ENCODE measurements around the gene MGMT. TPM values are rescaled to one million over a fixed set of nuclear protein-coding genes. Genes with fewer than 3 reads are reported as not detected.

Gene MGMT
- total RNA-seq, 2 donors from 2014 or later, result 28.6 to 33.7 TPM

DNA sequence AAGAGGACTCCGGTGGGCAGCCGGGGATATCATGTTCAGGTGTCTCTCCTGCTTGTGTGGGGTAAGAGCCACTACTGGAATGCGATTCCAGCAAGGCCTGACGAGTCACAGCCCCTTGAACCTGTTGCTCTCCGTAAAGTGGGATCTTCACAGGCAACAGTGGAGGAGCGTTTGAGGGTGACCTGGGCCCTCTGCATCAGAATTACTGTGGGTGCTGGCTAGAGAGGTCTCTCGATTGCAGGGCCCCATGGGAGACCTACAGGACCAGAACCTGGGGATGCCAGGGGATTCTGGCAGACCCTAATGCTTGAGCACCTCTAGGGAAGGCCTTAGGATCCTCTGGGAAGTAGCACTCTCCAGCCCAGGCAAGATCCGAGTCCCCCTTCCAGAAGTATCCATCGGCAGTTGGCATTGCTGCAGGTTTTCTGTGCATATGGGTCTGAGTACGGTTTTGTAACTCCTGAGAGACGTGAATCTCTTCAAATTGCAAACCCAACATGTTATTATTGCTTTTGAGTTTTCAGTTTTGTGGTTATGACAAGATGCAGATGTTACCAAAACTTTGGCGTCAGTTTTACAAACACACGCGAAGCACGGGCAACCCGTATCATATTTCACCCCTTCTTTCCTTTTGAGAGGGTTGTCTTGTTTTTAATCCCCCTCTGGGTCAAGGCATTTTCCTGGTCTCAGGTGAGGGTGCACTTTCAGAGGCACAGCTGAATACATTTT lies 4.6 kb downstream of the MGMT start:
- 95 to 96% methylated on average over 15 to 16 of the region's 16 CpGs for WGBS, 2 experiments (ENCODE audit: insufficient coverage in 1 of 2, insufficient read length in 1 of 2)
- Mint-ChIP-seq H3K4me1 (peaks cover 5% of the 10 kb centered on the region), H3K27ac (no peak overlapping the region), H3K27me3 (ENCODE audit: insufficient read depth) (no peaks in the 10 kb centered on the region), H3K9me3 (no peaks in the 10 kb centered on the region), H3K36me3 (ENCODE audit: low read depth) (peaks cover 26% of the 10 kb centered on the region), H3K4me3 (no peak overlapping the region)
- H3K27ac ChIP-seq (ENCODE audit: low read depth, low read length), result no peak overlapping the region
- H3K9me3 ChIP-seq (ENCODE audit: control insufficient read depth, low read length), result no peaks in the 10 kb centered on the region
- H3K4me1 ChIP-seq (ENCODE audit: control insufficient read depth, insufficient read depth, low read length), result no peaks in the 10 kb centered on the region
- no peak overlapping the region for H3K9ac ChIP-seq (ENCODE audit: extremely low read depth, low read length, poor library complexity, severe bottlenecking)
- peak; percentile 34 for DNase-seq
- H3K36me3 ChIP-seq (ENCODE audit: control insufficient read depth, insufficient read depth, low read length), result peaks cover 4% of the 10 kb centered on the region
- H3K4me3 ChIP-seq (ENCODE audit: low read length), result no peak overlapping the region
- no peak for TF ChIP-seq CTCF (conservative IDR thresholded peaks at IDR 0.05)
- no peaks in the 10 kb centered on the region for H3K27me3 ChIP-seq (ENCODE audit: control insufficient read depth, insufficient read depth, low read length, poor library complexity, severe bottlenecking)

DNA sequence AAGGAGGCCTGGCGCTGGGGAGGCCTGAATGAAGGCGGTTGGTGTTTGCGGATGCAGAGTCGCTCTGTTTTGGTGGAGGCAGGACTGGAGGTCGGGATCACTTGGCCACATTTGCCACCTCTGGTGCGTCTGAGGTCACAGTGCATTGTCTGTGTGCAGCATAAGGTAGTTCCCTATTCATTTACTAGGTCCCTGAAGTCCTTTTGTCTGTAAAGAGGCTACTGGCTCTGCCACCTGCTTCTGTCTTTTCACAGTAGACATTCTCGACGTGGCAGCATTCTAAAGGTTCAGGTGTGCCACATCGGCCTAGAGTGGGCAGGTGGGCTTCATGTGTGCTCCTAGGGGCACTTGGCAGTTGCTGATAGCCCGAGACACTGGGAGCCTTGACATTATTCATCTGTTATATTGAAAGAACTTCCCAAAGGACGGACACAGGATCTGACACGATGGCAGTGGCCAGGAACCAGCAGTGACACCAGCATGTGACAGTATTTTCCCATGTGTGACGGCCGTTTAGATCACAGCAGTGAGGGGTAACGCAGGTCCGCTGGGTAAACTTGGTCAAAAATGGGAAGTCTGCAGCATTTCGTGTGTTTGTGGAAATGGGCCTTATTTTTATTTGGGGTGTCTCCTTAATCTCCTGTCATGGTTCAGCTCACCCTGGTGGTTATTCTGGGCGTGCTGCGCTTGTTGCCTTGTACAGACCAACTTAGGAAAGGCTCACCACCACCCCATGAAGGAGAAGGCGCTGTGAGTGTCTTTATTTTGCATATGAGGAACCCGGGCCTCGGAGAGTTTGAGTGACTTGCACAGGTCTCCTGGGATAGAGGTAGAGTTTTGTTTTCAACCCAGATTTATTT lies 5.9 kb downstream of the MGMT start:
- peak; percentile 20 for DNase-seq
- H3K9me3 ChIP-seq (ENCODE audit: control insufficient read depth, low read length), result no peaks in the 10 kb centered on the region
- H3K27me3 Mint-ChIP-seq (ENCODE audit: insufficient read depth), result no peaks in the 10 kb centered on the region
- no peak overlapping the region for H3K4me3 ChIP-seq (ENCODE audit: low read length)
- no peak for TF ChIP-seq CTCF (conservative IDR thresholded peaks at IDR 0.05)
- H3K9ac ChIP-seq (ENCODE audit: extremely low read depth, low read length, poor library complexity, severe bottlenecking), result no peak overlapping the region
- H3K4me1 ChIP-seq (ENCODE audit: control insufficient read depth, insufficient read depth, low read length), result no peaks in the 10 kb centered on the region
- peaks cover 26% of the 10 kb centered on the region for H3K36me3 Mint-ChIP-seq (ENCODE audit: low read depth)
- no peaks in the 10 kb centered on the region for H3K4me1 Mint-ChIP-seq
- WGBS, 2 experiments (ENCODE audit: insufficient coverage in 1 of 2, insufficient read length in 1 of 2), result 90 to 95% methylated on average over 18 to 22 of the region's 22 CpGs
- no peak overlapping the region for H3K4me3 Mint-ChIP-seq
- no peak overlapping the region for H3K27ac Mint-ChIP-seq
- H3K36me3 ChIP-seq (ENCODE audit: control insufficient read depth, insufficient read depth, low read length), result peaks cover 4% of the 10 kb centered on the region
- H3K27ac ChIP-seq (ENCODE audit: low read depth, low read length), result no peak overlapping the region
- no peaks in the 10 kb centered on the region for H3K9me3 Mint-ChIP-seq
- H3K27me3 ChIP-seq (ENCODE audit: control insufficient read depth, insufficient read depth, low read length, poor library complexity, severe bottlenecking), result no peaks in the 10 kb centered on the region

- H3K4me1 ChIP-seq (ENCODE audit: control insufficient read depth, insufficient read depth, low read length), result no peaks in the 10 kb centered on the region
- H3K9ac ChIP-seq (ENCODE audit: extremely low read depth, low read length, poor library complexity, severe bottlenecking), result no peak overlapping the region
- H3K4me3 Mint-ChIP-seq, result no peak overlapping the region
- TF ChIP-seq CTCF (conservative IDR thresholded peaks at IDR 0.05), result no peak
- H3K27ac ChIP-seq (ENCODE audit: low read depth, low read length), result no peak overlapping the region
- WGBS, 2 experiments (ENCODE audit: insufficient coverage in 1 of 2, insufficient read length in 1 of 2), result 87 to 96% methylated on average over 5 to 11 of the region's 11 CpGs
- H3K36me3 Mint-ChIP-seq (ENCODE audit: low read depth), result peaks cover 27% of the 10 kb centered on the region
- H3K9me3 ChIP-seq (ENCODE audit: control insufficient read depth, low read length), result no peaks in the 10 kb centered on the region
- H3K9me3 Mint-ChIP-seq, result no peaks in the 10 kb centered on the region
- H3K27ac Mint-ChIP-seq, result no peak overlapping the region
- H3K27me3 ChIP-seq (ENCODE audit: control insufficient read depth, insufficient read depth, low read length, poor library complexity, severe bottlenecking), result no peaks in the 10 kb centered on the region
- H3K4me3 ChIP-seq (ENCODE audit: low read length), result no peak overlapping the region
- no peaks in the 10 kb centered on the region for H3K4me1 Mint-ChIP-seq
- no peaks in the 10 kb centered on the region for H3K27me3 Mint-ChIP-seq (ENCODE audit: insufficient read depth)
- DNase-seq, result no peak
- peaks cover 4% of the 10 kb centered on the region for H3K36me3 ChIP-seq (ENCODE audit: control insufficient read depth, insufficient read depth, low read length)
Observed at GRCh38 chr10:129474642-129475041, 7.6 kb downstream of the MGMT start.

Data from endodermal cell (in vitro differentiated cells).